DND-41 (cell line): ENCODE results near the gene MATK.

Source experiments
- ATAC-seq: fragments of 200-7000 bp; cut with Tn5 transposase; 3 replicates; pipeline ENCODE4 v1.9.1; 2021; ENCODE audit warnings: low read depth; ENCODE audit not compliant: insufficient read depth
- DNase-seq: peaks from one replicate; pipeline ENCODE4 v3.0.0-alpha.2; 2020
- H2AFZ ChIP-seq: 2 replicates; pipeline ENCODE4 v1.6.0; 2012; ENCODE audit warnings: low read depth, low read length
- H3K27ac ChIP-seq: 2 replicates; pipeline ENCODE4 v1.5.1; 2012; ENCODE audit warnings: low read length, inconsistent platforms
- H3K27me3 ChIP-seq: fragments of 200-600 bp; sonication (generic); 2 replicates; pipeline ENCODE4 v1.6.0; 2012; ENCODE audit warnings: low read length, mild to moderate bottlenecking, inconsistent platforms; ENCODE audit not compliant: insufficient read depth, poor library complexity
- H3K36me3 ChIP-seq: 2 replicates; pipeline ENCODE4 v1.5.1; 2012; ENCODE audit warnings: low read length, inconsistent platforms; ENCODE audit not compliant: insufficient read depth
- H3K4me1 ChIP-seq: 2 replicates; pipeline ENCODE4 v1.5.1; 2012; ENCODE audit warnings: mild to moderate bottlenecking, low read length; ENCODE audit not compliant: insufficient read depth
- H3K4me2 ChIP-seq: 2 replicates; pipeline ENCODE4 v1.6.0; 2012; ENCODE audit warnings: mild to moderate bottlenecking, moderate library complexity, low read length, inconsistent platforms; ENCODE audit not compliant: insufficient read depth
- H3K4me3 ChIP-seq, 2 experiments: fragments of 200-600 bp in 1 of 2; shearing (Covaris generic) in 1 of 2; 2 replicates each; pipeline ENCODE4 v1.5.1; 2012 to 2016; ENCODE audit warnings: inconsistent platforms in 2 of 2, low read length in 2 of 2, mild to moderate bottlenecking in 2 of 2, low read depth in 1 of 2, moderate library complexity in 1 of 2
- H3K79me2 ChIP-seq: 2 replicates; pipeline ENCODE4 v1.6.0; 2012; ENCODE audit warnings: low read length, inconsistent platforms; ENCODE audit not compliant: insufficient read depth
- H3K9ac ChIP-seq: 2 replicates; pipeline ENCODE4 v1.6.0; 2012; ENCODE audit warnings: low read depth, mild to moderate bottlenecking, inconsistent platforms, low read length, moderate library complexity
- H3K9me3 ChIP-seq: 2 replicates; pipeline ENCODE4 v1.5.1; 2012; ENCODE audit warnings: low read length, moderate library complexity, mild to moderate bottlenecking, inconsistent platforms; ENCODE audit not compliant: insufficient read depth, severe bottlenecking
- H4K20me1 ChIP-seq: 2 replicates; pipeline ENCODE4 v1.6.0; 2012; ENCODE audit warnings: low read length; ENCODE audit not compliant: insufficient read depth
- CTCF ChIP-seq: IDR thresholded peaks from 2 replicates; pipeline ENCODE4 v1.5.1; 2012; ENCODE audit warnings: borderline replicate concordance, low read length, moderate library complexity, mild to moderate bottlenecking; ENCODE audit not compliant: poor library complexity, severe bottlenecking; ENCODE audit errors: extremely low read depth
- EZH2 ChIP-seq: IDR thresholded peaks from 3 replicates; pipeline ENCODE4 v1.6.1; 2012; ENCODE audit warnings: borderline replicate concordance, low read depth, mild to moderate bottlenecking, moderate library complexity, low read length, inconsistent platforms; ENCODE audit not compliant: severe bottlenecking

Gene MATK

GRCh38 chr19:3774621-3775373 is 11.4 kb downstream of the MATK start:
- H4K20me1 ChIP-seq, result no peaks in the 10 kb centered on the region
- no peaks in the 10 kb centered on the region for H3K36me3 ChIP-seq
- no peaks in the 10 kb centered on the region for H3K79me2 ChIP-seq
- no peak overlapping the region for H3K4me3 ChIP-seq
- H3K4me1 ChIP-seq, result no peaks in the 10 kb centered on the region
- TF ChIP-seq CTCF, result no peak
- no peak for TF ChIP-seq EZH2
- DNase-seq (no peak), ATAC-seq (no peak)
- H3K27ac ChIP-seq, result no peak overlapping the region
- H2AFZ ChIP-seq, result no peak overlapping the region
- no peaks in the 10 kb centered on the region for H3K9me3 ChIP-seq
- no peak overlapping the region for H3K4me2 ChIP-seq
- H3K9ac ChIP-seq, result no peak overlapping the region
- no peaks in the 10 kb centered on the region for H3K27me3 ChIP-seq

GRCh38 chr19:3773814-3774515 is 12.2 kb downstream of the MATK start:
- TF ChIP-seq CTCF (no peak), EZH2 (no peak)
- Histone ChIP-seq H3K4me1 (no peaks in the 10 kb centered on the region), H3K4me2 (no peak overlapping the region), H3K9me3 (no peaks in the 10 kb centered on the region), H3K9ac (no peak overlapping the region), H3K4me3 (no peak overlapping the region), H3K27ac (no peak overlapping the region), H3K27me3 (no peaks in the 10 kb centered on the region), H2AFZ (no peak overlapping the region), H3K36me3 (0 out of 2 replicates have a peak, but pooled peaks cover 7% of the 10 kb centered on the region), H3K79me2 (no peaks in the 10 kb centered on the region), H4K20me1 (no peaks in the 10 kb centered on the region)
- no peak for ATAC-seq
- DNase-seq, result no peak

GRCh38 chr19:3771906-3772455 is 14.2 kb downstream of the MATK start, which contains the start of gene RAX2:
TSS of gene RAX2 (minus strand) at chr19:3772228. CDS start at chr19:3771742, 486 bp downstream.
- H3K9ac ChIP-seq, result no peak within 1 kb of the TSS
- H3K27ac ChIP-seq, result no peak within 1 kb of the TSS
- TF ChIP-seq CTCF, result no peak
- TF ChIP-seq EZH2, result no peak
- no peaks in the 10 kb centered on the region for H3K79me2 ChIP-seq
- ATAC-seq, result no peak
- H3K36me3 ChIP-seq, result peaks cover 21% of the 10 kb centered on the region
- H3K9me3 ChIP-seq, result no peaks in the 10 kb centered on the region
- H3K4me3 ChIP-seq, result no peak within 1 kb of the TSS
- no peaks in the 10 kb centered on the region for H3K27me3 ChIP-seq
- H2AFZ ChIP-seq, result no peak within 1 kb of the TSS
- H3K4me1 ChIP-seq, result no peaks in the 10 kb centered on the region
- no peaks in the 10 kb centered on the region for H4K20me1 ChIP-seq
- no peak for DNase-seq
- H3K4me2 ChIP-seq, result no peak within 1 kb of the TSS
